Adrenal gland (tissue), 5 donors: ENCODE results near the gene ANO6.

ENCODE experiments used
- CTCF ChIP-seq, 6 experiments: fragments of 450-650 bp in 4 of 6; fragments of 200-600 bp in 2 of 6; sonication (generic) in 1 of 6; IDR thresholded peaks; 1 replicate in 5 of 6; 2 replicates in 1 of 6; pipeline versions ENCODE4 v1.5.1 to v1.8.0; 2016 to 2021; ENCODE audit warnings: antibody characterized with exemption in 6 of 6, mild to moderate bottlenecking in 2 of 6, moderate library complexity in 1 of 6
- POLR2A ChIP-seq, 2 donors: fragments of 450-650 bp; IDR thresholded peaks; one replicate each; pipeline ENCODE4 v1.6.1; 2017; ENCODE audit warnings: antibody characterized with exemption in 2 of 2, mild to moderate bottlenecking in 2 of 2, moderate library complexity in 1 of 2
- donor health status: DM: no; HTN: no; CAD: no.

- no peak for TF ChIP-seq CTCF (IDR thresholded peaks at IDR 0.05)
- no peak for TF ChIP-seq POLR2A (IDR thresholded peaks at IDR 0.05)
These were observed 121.9 kb downstream of the ANO6 start for GRCh38 chr12:45337835-45338234.
